HL-60 (cell line): ENCODE results near the gene KLHL21.

Source experiments
- DNase-seq, 2 experiments: peaks; one replicate each; pipeline ENCODE4 v3.0.0-alpha.2; 2010 to 2020; ENCODE audit warnings: low read depth in 1 of 2, low spot score in 1 of 2
- H3K27ac ChIP-seq: fragments of 250-450 bp; sonication (Bioruptor Pico); replicated peaks from 2 replicates; pipeline ENCODE4 v1.5.1; 2020; ENCODE audit warnings: mild to moderate bottlenecking, moderate library complexity
- H3K27me3 ChIP-seq: fragments of 250-450 bp; sonication (Bioruptor Pico); 2 replicates; pipeline ENCODE4 v1.5.1; 2021; ENCODE audit warnings: mild to moderate bottlenecking, moderate library complexity; ENCODE audit not compliant: insufficient read depth, poor library complexity, severe bottlenecking
- H3K4me3 ChIP-seq: replicated peaks from 2 replicates; pipeline ENCODE4 v1.5.1; 2011; ENCODE audit warnings: mild to moderate bottlenecking, control low read depth, low read length; ENCODE audit not compliant: insufficient read depth
- GABPA ChIP-seq: IDR thresholded peaks from 2 replicates; pipeline ENCODE4 v1.6.1; 2012; ENCODE audit warnings: low read depth
- POLR2AphosphoS5 ChIP-seq: IDR thresholded peaks from 2 replicates; pipeline ENCODE4 v1.6.1; 2012; ENCODE audit warnings: low read depth
- SPI1 ChIP-seq: IDR thresholded peaks from 2 replicates; pipeline ENCODE4 v1.6.1; 2012; ENCODE audit warnings: low read depth, mild to moderate bottlenecking, borderline replicate concordance
- TF ChIP-seq, protein P1 (sequence below): IDR thresholded peaks from one replicate; pipeline ENCODE4 v1.5.1; 2011; ENCODE audit warnings: low read length, control low read depth, inconsistent platforms; ENCODE audit not compliant: insufficient read depth
- TF ChIP-seq, protein P2 (sequence below): IDR thresholded peaks from 2 replicates; pipeline ENCODE4 v1.6.1; 2012; ENCODE audit warnings: low read depth; ENCODE audit not compliant: insufficient replicate concordance

The KLHL21 gene

DNA sequence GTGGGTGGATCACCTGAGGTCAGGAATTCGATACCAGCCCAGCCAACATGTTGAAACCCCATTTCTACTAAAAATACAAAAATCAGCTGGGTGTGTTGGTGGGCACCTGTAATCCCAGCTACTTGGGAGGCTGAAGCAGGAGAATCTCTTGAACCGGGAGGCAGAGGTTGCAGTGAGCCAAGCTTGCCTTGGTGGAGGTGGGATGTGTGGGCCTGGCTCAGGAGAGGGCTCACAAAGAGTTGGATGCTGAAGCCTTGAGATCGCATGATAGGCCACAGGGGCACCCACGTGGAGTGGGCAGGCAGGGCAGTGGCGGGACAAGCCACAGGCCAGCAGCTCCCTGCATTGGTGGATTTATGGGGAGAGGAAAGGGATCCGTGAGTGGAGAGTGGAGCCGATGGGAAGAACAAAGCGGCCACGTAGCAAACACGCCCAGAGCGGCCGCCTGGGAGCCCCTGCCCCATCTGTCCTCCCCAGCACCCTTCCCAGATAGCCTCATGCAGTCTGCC, 26.4 kb upstream of the KLHL21 start:
- no peak for DNase-seq
- Histone ChIP-seq H3K27ac (no peak overlapping the region), H3K27me3 (no peaks in the 10 kb centered on the region), H3K4me3 (no peak overlapping the region)
- no peak for TF ChIP-seq GABPA
- no peak for TF ChIP-seq POLR2AphosphoS5
- TF ChIP-seq, protein P1, sequence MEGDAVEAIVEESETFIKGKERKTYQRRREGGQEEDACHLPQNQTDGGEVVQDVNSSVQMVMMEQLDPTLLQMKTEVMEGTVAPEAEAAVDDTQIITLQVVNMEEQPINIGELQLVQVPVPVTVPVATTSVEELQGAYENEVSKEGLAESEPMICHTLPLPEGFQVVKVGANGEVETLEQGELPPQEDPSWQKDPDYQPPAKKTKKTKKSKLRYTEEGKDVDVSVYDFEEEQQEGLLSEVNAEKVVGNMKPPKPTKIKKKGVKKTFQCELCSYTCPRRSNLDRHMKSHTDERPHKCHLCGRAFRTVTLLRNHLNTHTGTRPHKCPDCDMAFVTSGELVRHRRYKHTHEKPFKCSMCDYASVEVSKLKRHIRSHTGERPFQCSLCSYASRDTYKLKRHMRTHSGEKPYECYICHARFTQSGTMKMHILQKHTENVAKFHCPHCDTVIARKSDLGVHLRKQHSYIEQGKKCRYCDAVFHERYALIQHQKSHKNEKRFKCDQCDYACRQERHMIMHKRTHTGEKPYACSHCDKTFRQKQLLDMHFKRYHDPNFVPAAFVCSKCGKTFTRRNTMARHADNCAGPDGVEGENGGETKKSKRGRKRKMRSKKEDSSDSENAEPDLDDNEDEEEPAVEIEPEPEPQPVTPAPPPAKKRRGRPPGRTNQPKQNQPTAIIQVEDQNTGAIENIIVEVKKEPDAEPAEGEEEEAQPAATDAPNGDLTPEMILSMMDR, result no peak
- TF ChIP-seq, protein P2, sequence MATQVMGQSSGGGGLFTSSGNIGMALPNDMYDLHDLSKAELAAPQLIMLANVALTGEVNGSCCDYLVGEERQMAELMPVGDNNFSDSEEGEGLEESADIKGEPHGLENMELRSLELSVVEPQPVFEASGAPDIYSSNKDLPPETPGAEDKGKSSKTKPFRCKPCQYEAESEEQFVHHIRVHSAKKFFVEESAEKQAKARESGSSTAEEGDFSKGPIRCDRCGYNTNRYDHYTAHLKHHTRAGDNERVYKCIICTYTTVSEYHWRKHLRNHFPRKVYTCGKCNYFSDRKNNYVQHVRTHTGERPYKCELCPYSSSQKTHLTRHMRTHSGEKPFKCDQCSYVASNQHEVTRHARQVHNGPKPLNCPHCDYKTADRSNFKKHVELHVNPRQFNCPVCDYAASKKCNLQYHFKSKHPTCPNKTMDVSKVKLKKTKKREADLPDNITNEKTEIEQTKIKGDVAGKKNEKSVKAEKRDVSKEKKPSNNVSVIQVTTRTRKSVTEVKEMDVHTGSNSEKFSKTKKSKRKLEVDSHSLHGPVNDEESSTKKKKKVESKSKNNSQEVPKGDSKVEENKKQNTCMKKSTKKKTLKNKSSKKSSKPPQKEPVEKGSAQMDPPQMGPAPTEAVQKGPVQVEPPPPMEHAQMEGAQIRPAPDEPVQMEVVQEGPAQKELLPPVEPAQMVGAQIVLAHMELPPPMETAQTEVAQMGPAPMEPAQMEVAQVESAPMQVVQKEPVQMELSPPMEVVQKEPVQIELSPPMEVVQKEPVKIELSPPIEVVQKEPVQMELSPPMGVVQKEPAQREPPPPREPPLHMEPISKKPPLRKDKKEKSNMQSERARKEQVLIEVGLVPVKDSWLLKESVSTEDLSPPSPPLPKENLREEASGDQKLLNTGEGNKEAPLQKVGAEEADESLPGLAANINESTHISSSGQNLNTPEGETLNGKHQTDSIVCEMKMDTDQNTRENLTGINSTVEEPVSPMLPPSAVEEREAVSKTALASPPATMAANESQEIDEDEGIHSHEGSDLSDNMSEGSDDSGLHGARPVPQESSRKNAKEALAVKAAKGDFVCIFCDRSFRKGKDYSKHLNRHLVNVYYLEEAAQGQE, result no peak
- no peak for TF ChIP-seq SPI1

DNA sequence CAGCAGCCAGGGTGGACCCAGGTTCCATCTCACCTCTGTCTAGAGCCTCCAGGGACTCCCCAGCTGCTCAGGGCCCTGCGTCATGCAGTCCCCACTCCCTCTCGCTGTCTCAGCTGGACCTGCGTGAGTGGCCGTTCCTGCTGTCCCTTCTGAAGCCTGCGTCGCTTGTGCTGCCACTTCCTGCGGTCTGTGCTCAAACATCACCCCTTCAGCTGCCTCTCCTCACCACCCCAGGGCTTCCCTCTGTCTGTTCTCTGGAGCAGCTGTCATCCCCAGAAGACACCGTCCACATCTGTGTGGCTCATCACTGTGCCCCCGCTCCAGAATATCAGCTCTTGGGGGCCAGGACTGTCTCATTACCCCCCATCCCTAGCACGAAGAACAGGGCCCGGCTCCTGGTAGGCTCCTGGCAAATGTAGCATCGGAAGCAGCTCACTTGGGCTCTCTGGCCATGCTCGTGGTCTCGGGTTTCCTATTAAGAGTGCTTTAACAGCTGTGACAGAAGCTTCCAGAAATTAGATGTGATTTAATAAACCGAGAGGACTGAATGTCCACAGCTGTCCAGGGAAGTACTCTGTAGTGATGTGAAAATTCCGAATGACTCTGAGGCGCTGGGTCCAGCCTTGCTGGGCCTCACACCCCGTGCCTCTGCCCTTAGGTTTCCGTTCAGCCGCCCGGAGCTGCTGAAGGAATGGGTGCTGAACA, 25.3 kb upstream of the KLHL21 start:
- no peak for TF ChIP-seq SPI1
- TF ChIP-seq, protein P1, result no peak
- TF ChIP-seq GABPA, result no peak
- Histone ChIP-seq H3K4me3 (no peak overlapping the region), H3K27me3 (no peaks in the 10 kb centered on the region), H3K27ac (no peak overlapping the region)
- no peak for DNase-seq

DNA sequence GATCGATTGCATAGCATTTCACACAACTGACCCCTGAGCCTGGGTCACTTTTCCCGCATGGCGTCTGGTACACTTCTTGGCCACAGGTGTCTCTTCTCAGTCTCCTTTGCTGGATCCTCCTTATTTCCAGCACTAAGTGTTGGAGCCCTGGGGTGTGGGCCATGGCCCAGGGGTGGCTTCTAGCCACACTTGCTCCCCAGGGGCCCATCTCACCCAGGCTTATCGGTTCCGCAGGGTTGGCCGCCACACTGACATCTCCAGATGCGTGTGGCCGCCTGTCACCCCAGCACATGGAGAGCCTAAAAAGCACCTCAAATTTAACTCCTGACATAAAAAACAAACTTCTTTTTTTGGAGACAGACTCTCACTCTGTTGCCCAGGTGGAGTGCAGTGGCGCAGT, 24.4 kb upstream of the KLHL21 start:
- no peak for DNase-seq
- no peak overlapping the region for H3K27ac ChIP-seq
- TF ChIP-seq, protein P2, result no peak
- no peak for TF ChIP-seq POLR2AphosphoS5
- no peak for TF ChIP-seq SPI1
- no peak for TF ChIP-seq GABPA
- TF ChIP-seq, protein P1, result no peak
- no peaks in the 10 kb centered on the region for H3K27me3 ChIP-seq
- no peak overlapping the region for H3K4me3 ChIP-seq
